HepG2 (cell line): ENCODE measurements around the gene ZNF618. TPM values are rescaled to one million over a fixed set of nuclear protein-coding genes. Genes with fewer than 3 reads are reported as not detected.
A peak's percentile ranks its signal among the peaks of the same experiment; 100 is the strongest.

Source experiments
- CCDC6 ChIP-seq: sonication (generic); formaldehyde crosslinking; IDR thresholded peaks from 2 replicates; pipeline ENCODE4 v1.8.1; 2022; ENCODE audit warnings: mild to moderate bottlenecking, missing genetic modification reagents, moderate library complexity
- E2F2 ChIP-seq: sonication (generic); formaldehyde crosslinking; IDR thresholded peaks from 2 replicates; pipeline ENCODE4 v1.4.0; 2020; ENCODE audit warnings: missing genetic modification reagents, borderline replicate concordance
- JDP2 ChIP-seq: sonication (generic); formaldehyde crosslinking; IDR thresholded peaks from 2 replicates; pipeline ENCODE4 v1.8.1; 2022; ENCODE audit warnings: missing genetic modification reagents, borderline replicate concordance
- NFATC3 ChIP-seq: sonication (generic); formaldehyde crosslinking; IDR thresholded peaks from 2 replicates; pipeline ENCODE4 v1.5.1; 2020; ENCODE audit warnings: mild to moderate bottlenecking, missing genetic modification reagents
- NFE2L1 ChIP-seq: sonication (generic); formaldehyde crosslinking; IDR thresholded peaks from 2 replicates; pipeline ENCODE4 v1.4.0; 2020; ENCODE audit warnings: missing genetic modification reagents, mild to moderate bottlenecking, borderline replicate concordance
- NR2F2 ChIP-seq: IDR thresholded peaks from 2 replicates; pipeline ENCODE4 v1.6.1; 2012; ENCODE audit warnings: low read depth, inconsistent platforms, borderline replicate concordance
- PAWR ChIP-seq: sonication (generic); formaldehyde crosslinking; IDR thresholded peaks from 2 replicates; pipeline ENCODE4 v1.4.0; 2020; ENCODE audit warnings: missing genetic modification reagents, mild to moderate bottlenecking, borderline replicate concordance
- PCBP1 ChIP-seq: fragments of 200-400 bp; formaldehyde crosslinking; IDR thresholded peaks from 2 replicates; pipeline ENCODE4 v1.6.1; 2017; ENCODE audit warnings: mild to moderate bottlenecking, low read depth, low read length, borderline replicate concordance
- PHF20 ChIP-seq: sonication (generic); formaldehyde crosslinking; IDR thresholded peaks from 2 replicates; pipeline ENCODE4 v1.5.0; 2020; ENCODE audit warnings: mild to moderate bottlenecking, missing genetic modification reagents
- ZNF224 ChIP-seq: sonication (generic); formaldehyde crosslinking; IDR thresholded peaks from 2 replicates; pipeline ENCODE4 v1.5.0; 2020; ENCODE audit warnings: mild to moderate bottlenecking, missing genetic modification reagents
- ZNF232 ChIP-seq: sonication (generic); formaldehyde crosslinking; IDR thresholded peaks from 2 replicates; pipeline ENCODE4 v1.4.0; 2020; ENCODE audit warnings: missing genetic modification reagents, borderline replicate concordance
- ZNF24 ChIP-seq: fragments of 450-650 bp; IDR thresholded peaks from 2 replicates; pipeline ENCODE4 v1.6.1; 2017; ENCODE audit warnings: antibody characterized with exemption, mild to moderate bottlenecking
- polyA plus RNA-seq, 8 experiments: library from polyadenylated mRNA; depleted of rRNA in 3 of 8; stranded (reverse) in 7 of 8; unstranded in 1 of 8; fragments of >200 nt; fragmentation: Illumina TruSeq in 4 of 8; extraction: Trizol in 4 of 8; gene quantifications; 2 replicates each; pipeline versions ENCODE4 v1.2.1 to v1.2.3, GENCODE V29; 2011 to 2016; ENCODE audit warnings: low read depth in 4 of 8, missing spikeins in 1 of 8, mixed read lengths in 1 of 8; ENCODE audit not compliant: insufficient read depth in 1 of 8
- total RNA-seq, 5 experiments: library from RNA; depleted of rRNA; stranded (reverse); fragments of >200 nt; fragmentation: Illumina TruSeq; extraction: Trizol; gene quantifications; 2 replicates each; pipeline ENCODE4 v1.2.3, GENCODE V29; 2016; ENCODE audit warnings: low read depth in 1 of 5
- TF ChIP-seq, protein P1 (sequence below): sonication (generic); formaldehyde crosslinking; IDR thresholded peaks from 2 replicates; pipeline ENCODE4 v1.5.0; 2020; ENCODE audit warnings: mild to moderate bottlenecking, missing genetic modification reagents, borderline replicate concordance
- TF ChIP-seq, protein P2 (sequence below): sonication (generic); formaldehyde crosslinking; conservative IDR thresholded peaks from 2 replicates; pipeline ENCODE4 v1.8.0; 2022; ENCODE audit warnings: low read depth, missing genetic modification reagents
- TF ChIP-seq, protein P3 (sequence below): IDR thresholded peaks from 2 replicates; pipeline ENCODE4 v1.6.1; 2016; ENCODE audit warnings: mild to moderate bottlenecking

Gene ZNF618
- total and polyA plus RNA-seq, 2 of the 13 experiments (the other 11 are each of a cell fraction or from before 2014, with no cell fraction given) = 0.07 TPM

GRCh38 chr9:114058688-114059046 is 182.6 kb downstream of the ZNF618 start (continued):
- TF ChIP-seq, protein P1, sequence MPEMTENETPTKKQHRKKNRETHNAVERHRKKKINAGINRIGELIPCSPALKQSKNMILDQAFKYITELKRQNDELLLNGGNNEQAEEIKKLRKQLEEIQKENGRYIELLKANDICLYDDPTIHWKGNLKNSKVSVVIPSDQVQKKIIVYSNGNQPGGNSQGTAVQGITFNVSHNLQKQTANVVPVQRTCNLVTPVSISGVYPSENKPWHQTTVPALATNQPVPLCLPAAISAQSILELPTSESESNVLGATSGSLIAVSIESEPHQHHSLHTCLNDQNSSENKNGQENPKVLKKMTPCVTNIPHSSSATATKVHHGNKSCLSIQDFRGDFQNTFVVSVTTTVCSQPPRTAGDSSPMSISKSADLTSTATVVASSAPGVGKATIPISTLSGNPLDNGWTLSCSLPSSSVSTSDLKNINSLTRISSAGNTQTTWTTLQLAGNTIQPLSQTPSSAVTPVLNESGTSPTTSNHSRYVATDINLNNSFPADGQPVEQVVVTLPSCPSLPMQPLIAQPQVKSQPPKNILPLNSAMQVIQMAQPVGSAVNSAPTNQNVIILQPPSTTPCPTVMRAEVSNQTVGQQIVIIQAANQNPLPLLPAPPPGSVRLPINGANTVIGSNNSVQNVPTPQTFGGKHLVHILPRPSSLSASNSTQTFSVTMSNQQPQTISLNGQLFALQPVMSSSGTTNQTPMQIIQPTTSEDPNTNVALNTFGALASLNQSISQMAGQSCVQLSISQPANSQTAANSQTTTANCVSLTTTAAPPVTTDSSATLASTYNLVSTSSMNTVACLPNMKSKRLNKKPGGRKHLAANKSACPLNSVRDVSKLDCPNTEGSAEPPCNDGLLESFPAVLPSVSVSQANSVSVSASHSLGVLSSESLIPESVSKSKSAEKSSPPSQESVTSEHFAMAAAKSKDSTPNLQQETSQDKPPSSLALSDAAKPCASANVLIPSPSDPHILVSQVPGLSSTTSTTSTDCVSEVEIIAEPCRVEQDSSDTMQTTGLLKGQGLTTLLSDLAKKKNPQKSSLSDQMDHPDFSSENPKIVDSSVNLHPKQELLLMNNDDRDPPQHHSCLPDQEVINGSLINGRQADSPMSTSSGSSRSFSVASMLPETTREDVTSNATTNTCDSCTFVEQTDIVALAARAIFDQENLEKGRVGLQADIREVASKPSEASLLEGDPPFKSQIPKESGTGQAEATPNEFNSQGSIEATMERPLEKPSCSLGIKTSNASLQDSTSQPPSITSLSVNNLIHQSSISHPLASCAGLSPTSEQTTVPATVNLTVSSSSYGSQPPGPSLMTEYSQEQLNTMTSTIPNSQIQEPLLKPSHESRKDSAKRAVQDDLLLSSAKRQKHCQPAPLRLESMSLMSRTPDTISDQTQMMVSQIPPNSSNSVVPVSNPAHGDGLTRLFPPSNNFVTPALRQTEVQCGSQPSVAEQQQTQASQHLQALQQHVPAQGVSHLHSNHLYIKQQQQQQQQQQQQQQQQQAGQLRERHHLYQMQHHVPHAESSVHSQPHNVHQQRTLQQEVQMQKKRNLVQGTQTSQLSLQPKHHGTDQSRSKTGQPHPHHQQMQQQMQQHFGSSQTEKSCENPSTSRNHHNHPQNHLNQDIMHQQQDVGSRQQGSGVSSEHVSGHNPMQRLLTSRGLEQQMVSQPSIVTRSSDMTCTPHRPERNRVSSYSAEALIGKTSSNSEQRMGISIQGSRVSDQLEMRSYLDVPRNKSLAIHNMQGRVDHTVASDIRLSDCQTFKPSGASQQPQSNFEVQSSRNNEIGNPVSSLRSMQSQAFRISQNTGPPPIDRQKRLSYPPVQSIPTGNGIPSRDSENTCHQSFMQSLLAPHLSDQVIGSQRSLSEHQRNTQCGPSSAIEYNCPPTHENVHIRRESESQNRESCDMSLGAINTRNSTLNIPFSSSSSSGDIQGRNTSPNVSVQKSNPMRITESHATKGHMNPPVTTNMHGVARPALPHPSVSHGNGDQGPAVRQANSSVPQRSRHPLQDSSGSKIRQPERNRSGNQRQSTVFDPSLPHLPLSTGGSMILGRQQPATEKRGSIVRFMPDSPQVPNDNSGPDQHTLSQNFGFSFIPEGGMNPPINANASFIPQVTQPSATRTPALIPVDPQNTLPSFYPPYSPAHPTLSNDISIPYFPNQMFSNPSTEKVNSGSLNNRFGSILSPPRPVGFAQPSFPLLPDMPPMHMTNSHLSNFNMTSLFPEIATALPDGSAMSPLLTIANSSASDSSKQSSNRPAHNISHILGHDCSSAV = no peak
- TF ChIP-seq E2F2 (CRISPR knock-in tag) = no peak
- no peak for TF ChIP-seq JDP2 (CRISPR knock-in tag)
- no peak for TF ChIP-seq NR2F2
- no peak for TF ChIP-seq PHF20 (CRISPR knock-in tag)
- TF ChIP-seq, protein P2, sequence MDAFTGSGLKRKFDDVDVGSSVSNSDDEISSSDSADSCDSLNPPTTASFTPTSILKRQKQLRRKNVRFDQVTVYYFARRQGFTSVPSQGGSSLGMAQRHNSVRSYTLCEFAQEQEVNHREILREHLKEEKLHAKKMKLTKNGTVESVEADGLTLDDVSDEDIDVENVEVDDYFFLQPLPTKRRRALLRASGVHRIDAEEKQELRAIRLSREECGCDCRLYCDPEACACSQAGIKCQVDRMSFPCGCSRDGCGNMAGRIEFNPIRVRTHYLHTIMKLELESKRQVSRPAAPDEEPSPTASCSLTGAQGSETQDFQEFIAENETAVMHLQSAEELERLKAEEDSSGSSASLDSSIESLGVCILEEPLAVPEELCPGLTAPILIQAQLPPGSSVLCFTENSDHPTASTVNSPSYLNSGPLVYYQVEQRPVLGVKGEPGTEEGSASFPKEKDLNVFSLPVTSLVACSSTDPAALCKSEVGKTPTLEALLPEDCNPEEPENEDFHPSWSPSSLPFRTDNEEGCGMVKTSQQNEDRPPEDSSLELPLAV (CRISPR knock-in tag) = no peak
- TF ChIP-seq, protein P3, sequence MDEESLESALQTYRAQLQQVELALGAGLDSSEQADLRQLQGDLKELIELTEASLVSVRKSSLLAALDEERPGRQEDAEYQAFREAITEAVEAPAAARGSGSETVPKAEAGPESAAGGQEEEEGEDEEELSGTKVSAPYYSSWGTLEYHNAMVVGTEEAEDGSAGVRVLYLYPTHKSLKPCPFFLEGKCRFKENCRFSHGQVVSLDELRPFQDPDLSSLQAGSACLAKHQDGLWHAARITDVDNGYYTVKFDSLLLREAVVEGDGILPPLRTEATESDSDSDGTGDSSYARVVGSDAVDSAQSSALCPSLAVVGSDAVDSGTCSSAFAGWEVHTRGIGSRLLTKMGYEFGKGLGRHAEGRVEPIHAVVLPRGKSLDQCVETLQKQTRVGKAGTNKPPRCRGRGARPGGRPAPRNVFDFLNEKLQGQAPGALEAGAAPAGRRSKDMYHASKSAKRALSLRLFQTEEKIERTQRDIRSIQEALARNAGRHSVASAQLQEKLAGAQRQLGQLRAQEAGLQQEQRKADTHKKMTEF (CRISPR knock-in tag) = 0 out of 2 replicates have a peak, but pooled peaks have one; percentile 39
- no peak for TF ChIP-seq NFATC3 (CRISPR knock-in tag)
- no peak for TF ChIP-seq NFE2L1 (CRISPR knock-in tag)
- TF ChIP-seq PAWR (CRISPR knock-in tag) = no peak
- 0 out of 2 replicates have a peak, but pooled peaks have one; percentile 31 for TF ChIP-seq ZNF224 (CRISPR knock-in tag)
- no peak for TF ChIP-seq PCBP1
- no peak for TF ChIP-seq ZNF24
- no peak for TF ChIP-seq ZNF232 (CRISPR knock-in tag)
- no peak for TF ChIP-seq CCDC6 (CRISPR knock-in tag)
